Measurements from ENCODE around the gene ANKIB1.
A peak's percentile ranks its signal among the peaks of the same experiment; 100 is the strongest.

Gene ANKIB1

GRCh38 chr7:92268921-92269320 lies 23.1 kb downstream of the ANKIB1 start:
- DNase-seq, result no peak

- DNase-seq, result no peak
Measured at GRCh38 chr7:92275327-92275726, 29.6 kb downstream of the ANKIB1 start.

- DNase-seq, result no peak
Measured at GRCh38 chr7:92276460-92276864, 30.7 kb downstream of the ANKIB1 start.

GRCh38 chr7:92279396-92280031 lies 33.7 kb downstream of the ANKIB1 start:
- peak in 1 of 3 experiments; percentile 42 for DNase-seq

- no peak for DNase-seq
Measured at GRCh38 chr7:92281031-92281430, 35.3 kb downstream of the ANKIB1 start.

GRCh38 chr7:92282221-92282814 lies 36.5 kb downstream of the ANKIB1 start:
- no peak for DNase-seq

GRCh38 chr7:92282930-92283329 lies 37.2 kb downstream of the ANKIB1 start:
- no peak for DNase-seq

GRCh38 chr7:92289321-92289720 lies 43.5 kb downstream of the ANKIB1 start:
- no peak for DNase-seq

GRCh38 chr7:92292981-92293380 lies 47.2 kb downstream of the ANKIB1 start:
- peak in 1 of 3 experiments; percentile 25 for DNase-seq

- no peak for DNase-seq
Measured at GRCh38 chr7:92293896-92294590, 48.3 kb downstream of the ANKIB1 start.

- DNase-seq, result no peak
Measured at GRCh38 chr7:92295391-92295790, 49.6 kb downstream of the ANKIB1 start.

- DNase-seq, result no peak
Measured at GRCh38 chr7:92296235-92296634, 50.5 kb downstream of the ANKIB1 start.

GRCh38 chr7:92296880-92297445 lies 51.2 kb downstream of the ANKIB1 start:
- peak in 1 of 3 experiments; percentile 66 for DNase-seq

GRCh38 chr7:92297736-92298135 lies 52.0 kb downstream of the ANKIB1 start:
- DNase-seq, result no peak

- no peak for DNase-seq
Measured at GRCh38 chr7:92303761-92304160, 58.0 kb downstream of the ANKIB1 start.

- no peak for DNase-seq
Measured at GRCh38 chr7:92304406-92304893, 58.7 kb downstream of the ANKIB1 start.

GRCh38 chr7:92306153-92306552 lies 60.4 kb downstream of the ANKIB1 start:
- no peak for DNase-seq

- peak in 2 of 3 experiments; percentile 21 to 53 for DNase-seq
Measured at GRCh38 chr7:92313055-92313454, 67.3 kb downstream of the ANKIB1 start.

- DNase-seq, result no peak
Measured at GRCh38 chr7:92319243-92319642, 73.5 kb downstream of the ANKIB1 start.

GRCh38 chr7:92325173-92325572 lies 79.4 kb downstream of the ANKIB1 start:
- DNase-seq, result no peak

- DNase-seq, result no peak
Measured at GRCh38 chr7:92325858-92326257, 80.1 kb downstream of the ANKIB1 start.

- no peak for DNase-seq
Measured at GRCh38 chr7:92330835-92331438, 85.2 kb downstream of the ANKIB1 start.

- DNase-seq, result no peak
Measured at GRCh38 chr7:92331508-92331907, 85.7 kb downstream of the ANKIB1 start.
